Measurements from ENCODE around the gene FLNB.

- no peak for TF ChIP-seq CTCF (IDR thresholded peaks at IDR 0.05)
- TF ChIP-seq POLR2A (IDR thresholded peaks at IDR 0.05): no peak
Observed at GRCh38 chr3:58130591-58130990, 122.4 kb downstream of the FLNB start.

Data from thyroid gland (tissue), 4 donors.